PC-9 (cell line): ENCODE results near the gene HTR3D.

Source experiments
- CTCF ChIP-seq: fragments of 200-600 bp; sonication (generic); conservative IDR thresholded peaks from 2 replicates; pipeline ENCODE4 v1.6.1; 2017; ENCODE audit warnings: mixed run types, antibody characterized with exemption, mild to moderate bottlenecking, moderate library complexity
- EZH2 ChIP-seq: fragments of 200-600 bp; sonication (generic); IDR thresholded peaks from 2 replicates; pipeline ENCODE4 v1.8.0; 2017; ENCODE audit warnings: antibody characterized with exemption, low read depth

GRCh38 chr3:184029443-184029842 is 2.1 kb upstream of the HTR3D start:
- TF ChIP-seq CTCF = no peak
- no peak for TF ChIP-seq EZH2
